ENCODE results near the gene DNAAF9.

The DNAAF9 gene

DNA sequence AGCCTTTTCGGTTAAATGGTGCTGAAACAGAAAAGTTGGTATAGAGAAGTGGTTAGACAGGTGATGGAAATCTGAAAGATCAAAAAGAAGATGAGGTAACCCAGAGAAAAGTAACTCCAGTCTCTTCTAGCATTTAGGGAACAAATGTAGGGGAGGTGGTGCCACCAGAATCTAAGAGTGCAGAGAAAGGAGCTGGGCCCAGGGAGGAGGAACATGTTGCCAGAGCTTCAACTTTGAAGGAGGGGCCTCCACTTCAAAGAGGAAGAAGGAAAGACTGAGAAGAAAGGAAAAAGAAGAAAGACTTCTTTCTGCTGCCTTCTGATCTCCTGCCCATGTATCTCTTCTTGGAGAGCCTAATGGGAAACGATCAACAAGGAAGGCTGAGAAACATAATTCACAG, 39.9 kb upstream of the DNAAF9 start:
- ATAC-seq: no peak
- TF ChIP-seq, protein P1, sequence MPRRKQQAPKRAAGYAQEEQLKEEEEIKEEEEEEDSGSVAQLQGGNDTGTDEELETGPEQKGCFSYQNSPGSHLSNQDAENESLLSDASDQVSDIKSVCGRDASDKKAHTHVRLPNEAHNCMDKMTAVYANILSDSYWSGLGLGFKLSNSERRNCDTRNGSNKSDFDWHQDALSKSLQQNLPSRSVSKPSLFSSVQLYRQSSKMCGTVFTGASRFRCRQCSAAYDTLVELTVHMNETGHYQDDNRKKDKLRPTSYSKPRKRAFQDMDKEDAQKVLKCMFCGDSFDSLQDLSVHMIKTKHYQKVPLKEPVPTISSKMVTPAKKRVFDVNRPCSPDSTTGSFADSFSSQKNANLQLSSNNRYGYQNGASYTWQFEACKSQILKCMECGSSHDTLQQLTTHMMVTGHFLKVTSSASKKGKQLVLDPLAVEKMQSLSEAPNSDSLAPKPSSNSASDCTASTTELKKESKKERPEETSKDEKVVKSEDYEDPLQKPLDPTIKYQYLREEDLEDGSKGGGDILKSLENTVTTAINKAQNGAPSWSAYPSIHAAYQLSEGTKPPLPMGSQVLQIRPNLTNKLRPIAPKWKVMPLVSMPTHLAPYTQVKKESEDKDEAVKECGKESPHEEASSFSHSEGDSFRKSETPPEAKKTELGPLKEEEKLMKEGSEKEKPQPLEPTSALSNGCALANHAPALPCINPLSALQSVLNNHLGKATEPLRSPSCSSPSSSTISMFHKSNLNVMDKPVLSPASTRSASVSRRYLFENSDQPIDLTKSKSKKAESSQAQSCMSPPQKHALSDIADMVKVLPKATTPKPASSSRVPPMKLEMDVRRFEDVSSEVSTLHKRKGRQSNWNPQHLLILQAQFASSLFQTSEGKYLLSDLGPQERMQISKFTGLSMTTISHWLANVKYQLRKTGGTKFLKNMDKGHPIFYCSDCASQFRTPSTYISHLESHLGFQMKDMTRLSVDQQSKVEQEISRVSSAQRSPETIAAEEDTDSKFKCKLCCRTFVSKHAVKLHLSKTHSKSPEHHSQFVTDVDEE (CRISPR knock-in tag; IDR thresholded peaks at IDR 0.05): no peak

DNA sequence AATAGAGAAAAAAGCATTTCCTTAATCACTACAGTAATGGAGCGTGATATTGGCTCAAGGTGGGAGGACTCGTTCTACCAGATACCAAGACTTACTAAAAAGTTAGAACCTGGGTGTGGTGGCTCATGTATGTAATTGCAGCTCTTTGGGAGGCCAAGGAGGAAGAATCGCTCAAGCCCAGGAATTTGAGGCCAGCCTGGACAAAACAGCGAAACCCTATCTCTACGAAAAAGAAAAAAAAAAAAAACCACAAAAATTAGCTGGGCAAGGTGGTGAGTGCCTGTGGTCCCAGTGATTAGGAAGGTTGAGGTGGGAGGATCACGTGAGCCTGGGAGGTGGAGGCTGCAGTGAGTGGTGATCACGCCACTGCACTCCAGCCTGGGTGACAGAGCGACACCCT, 39.3 kb upstream of the DNAAF9 start:
- TF ChIP-seq ARNTL (CRISPR knock-in tag; IDR thresholded peaks at IDR 0.05; ENCODE audit: borderline replicate concordance, low read depth) (no peak), ZC3H10 (CRISPR knock-in tag; IDR thresholded peaks at IDR 0.05) (no peak), TOX (CRISPR knock-in tag; IDR thresholded peaks at IDR 0.05; ENCODE audit: borderline replicate concordance) (no peak), TCF4 (CRISPR knock-in tag; IDR thresholded peaks at IDR 0.05; ENCODE audit: borderline replicate concordance) (no peak), PPARA (CRISPR knock-in tag; IDR thresholded peaks at IDR 0.05; ENCODE audit: borderline replicate concordance) (no peak), CSDC2 (CRISPR knock-in tag; IDR thresholded peaks at IDR 0.05) (no peak), GLIS3 (CRISPR knock-in tag; IDR thresholded peaks at IDR 0.05) (no peak), ZFP30 (CRISPR knock-in tag; IDR thresholded peaks at IDR 0.05) (no peak), ZNF8 (CRISPR knock-in tag; IDR thresholded peaks at IDR 0.05) (no peak), BACH2 (CRISPR knock-in tag; IDR thresholded peaks at IDR 0.05; ENCODE audit: borderline replicate concordance) (no peak), OSR1 (CRISPR knock-in tag; IDR thresholded peaks at IDR 0.05) (no peak)
- TF ChIP-seq, protein P2, sequence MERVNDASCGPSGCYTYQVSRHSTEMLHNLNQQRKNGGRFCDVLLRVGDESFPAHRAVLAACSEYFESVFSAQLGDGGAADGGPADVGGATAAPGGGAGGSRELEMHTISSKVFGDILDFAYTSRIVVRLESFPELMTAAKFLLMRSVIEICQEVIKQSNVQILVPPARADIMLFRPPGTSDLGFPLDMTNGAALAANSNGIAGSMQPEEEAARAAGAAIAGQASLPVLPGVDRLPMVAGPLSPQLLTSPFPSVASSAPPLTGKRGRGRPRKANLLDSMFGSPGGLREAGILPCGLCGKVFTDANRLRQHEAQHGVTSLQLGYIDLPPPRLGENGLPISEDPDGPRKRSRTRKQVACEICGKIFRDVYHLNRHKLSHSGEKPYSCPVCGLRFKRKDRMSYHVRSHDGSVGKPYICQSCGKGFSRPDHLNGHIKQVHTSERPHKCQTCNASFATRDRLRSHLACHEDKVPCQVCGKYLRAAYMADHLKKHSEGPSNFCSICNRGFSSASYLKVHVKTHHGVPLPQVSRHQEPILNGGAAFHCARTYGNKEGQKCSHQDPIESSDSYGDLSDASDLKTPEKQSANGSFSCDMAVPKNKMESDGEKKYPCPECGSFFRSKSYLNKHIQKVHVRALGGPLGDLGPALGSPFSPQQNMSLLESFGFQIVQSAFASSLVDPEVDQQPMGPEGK (CRISPR knock-in tag; IDR thresholded peaks at IDR 0.05; ENCODE audit: borderline replicate concordance): no peak
- TF ChIP-seq, protein P1 (CRISPR knock-in tag; IDR thresholded peaks at IDR 0.05): no peak
- TF ChIP-seq, protein P3, sequence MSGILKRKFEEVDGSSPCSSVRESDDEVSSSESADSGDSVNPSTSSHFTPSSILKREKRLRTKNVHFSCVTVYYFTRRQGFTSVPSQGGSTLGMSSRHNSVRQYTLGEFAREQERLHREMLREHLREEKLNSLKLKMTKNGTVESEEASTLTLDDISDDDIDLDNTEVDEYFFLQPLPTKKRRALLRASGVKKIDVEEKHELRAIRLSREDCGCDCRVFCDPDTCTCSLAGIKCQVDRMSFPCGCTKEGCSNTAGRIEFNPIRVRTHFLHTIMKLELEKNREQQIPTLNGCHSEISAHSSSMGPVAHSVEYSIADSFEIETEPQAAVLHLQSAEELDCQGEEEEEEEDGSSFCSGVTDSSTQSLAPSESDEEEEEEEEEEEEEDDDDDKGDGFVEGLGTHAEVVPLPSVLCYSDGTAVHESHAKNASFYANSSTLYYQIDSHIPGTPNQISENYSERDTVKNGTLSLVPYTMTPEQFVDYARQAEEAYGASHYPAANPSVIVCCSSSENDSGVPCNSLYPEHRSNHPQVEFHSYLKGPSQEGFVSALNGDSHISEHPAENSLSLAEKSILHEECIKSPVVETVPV (CRISPR knock-in tag; IDR thresholded peaks at IDR 0.05): no peak
- TF ChIP-seq, protein P4, sequence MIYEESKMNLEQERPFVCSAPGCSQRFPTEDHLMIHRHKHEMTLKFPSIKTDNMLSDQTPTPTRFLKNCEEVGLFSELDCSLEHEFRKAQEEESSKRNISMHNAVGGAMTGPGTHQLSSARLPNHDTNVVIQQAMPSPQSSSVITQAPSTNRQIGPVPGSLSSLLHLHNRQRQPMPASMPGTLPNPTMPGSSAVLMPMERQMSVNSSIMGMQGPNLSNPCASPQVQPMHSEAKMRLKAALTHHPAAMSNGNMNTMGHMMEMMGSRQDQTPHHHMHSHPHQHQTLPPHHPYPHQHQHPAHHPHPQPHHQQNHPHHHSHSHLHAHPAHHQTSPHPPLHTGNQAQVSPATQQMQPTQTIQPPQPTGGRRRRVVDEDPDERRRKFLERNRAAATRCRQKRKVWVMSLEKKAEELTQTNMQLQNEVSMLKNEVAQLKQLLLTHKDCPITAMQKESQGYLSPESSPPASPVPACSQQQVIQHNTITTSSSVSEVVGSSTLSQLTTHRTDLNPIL (CRISPR knock-in tag; IDR thresholded peaks at IDR 0.05; ENCODE audit: low read depth): no peak

DNA sequence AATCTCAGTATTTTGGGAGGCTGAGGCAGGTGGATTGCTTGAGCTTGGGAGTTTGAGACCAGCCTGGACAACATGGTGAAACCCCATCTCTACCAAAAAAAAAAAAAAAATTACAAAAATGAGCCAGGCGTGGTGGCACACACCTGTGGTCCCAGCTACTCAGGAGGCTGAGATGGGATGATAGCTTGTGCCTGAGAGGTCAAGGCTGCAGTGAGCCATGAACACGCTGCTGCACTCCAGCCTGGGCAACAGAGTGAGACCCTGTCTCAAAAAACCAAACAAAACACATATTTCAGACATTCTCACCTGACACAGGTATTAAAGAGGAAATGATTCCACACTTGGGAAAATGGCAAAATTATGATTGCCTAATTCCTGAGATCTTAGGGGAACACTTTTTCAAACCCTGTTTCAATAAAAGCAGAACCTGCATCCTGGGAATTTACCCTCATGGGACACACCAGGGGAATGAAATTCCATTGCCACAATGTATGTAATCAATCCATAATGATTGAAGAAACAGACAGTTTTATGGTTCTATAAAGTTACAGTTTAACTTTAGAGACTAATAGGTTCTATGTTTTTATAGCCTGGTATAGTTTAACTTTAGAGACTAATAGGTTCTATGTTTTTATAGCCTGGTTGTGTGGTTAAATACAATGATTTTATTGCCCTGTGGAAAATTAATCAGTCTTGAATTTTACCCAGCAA, 29.6 kb upstream of the DNAAF9 start:
- no peak for ATAC-seq
- TF ChIP-seq TOX (CRISPR knock-in tag; IDR thresholded peaks at IDR 0.05; ENCODE audit: borderline replicate concordance) (no peak), ARNTL (CRISPR knock-in tag; IDR thresholded peaks at IDR 0.05; ENCODE audit: borderline replicate concordance, low read depth) (no peak), OSR1 (CRISPR knock-in tag; IDR thresholded peaks at IDR 0.05) (no peak), RARB (CRISPR knock-in tag; IDR thresholded peaks at IDR 0.05) (no peak), ZNF8 (CRISPR knock-in tag; IDR thresholded peaks at IDR 0.05) (no peak), SNAI2 (CRISPR knock-in tag; IDR thresholded peaks at IDR 0.05) (no peak), ZFP3 (CRISPR knock-in tag; IDR thresholded peaks at IDR 0.05) (no peak), ZFP30 (CRISPR knock-in tag; IDR thresholded peaks at IDR 0.05) (no peak), BACH2 (CRISPR knock-in tag; IDR thresholded peaks at IDR 0.05; ENCODE audit: borderline replicate concordance) (no peak), ZNF70 (CRISPR knock-in tag; IDR thresholded peaks at IDR 0.05) (no peak)
- TF ChIP-seq, protein P2 (CRISPR knock-in tag; IDR thresholded peaks at IDR 0.05; ENCODE audit: borderline replicate concordance): no peak
- TF ChIP-seq, protein P4 (CRISPR knock-in tag; IDR thresholded peaks at IDR 0.05; ENCODE audit: low read depth): no peak
- TF ChIP-seq, protein P1 (CRISPR knock-in tag; IDR thresholded peaks at IDR 0.05): no peak

More for the DNA sequence above, 39.3 kb upstream of the DNAAF9 start:
- ATAC-seq: no peak
